Activated CD8-positive, alpha-beta memory T cell treated with anti-CD3 and anti-CD28 coated beads, Interleukin-2, amount 50 U/mL, for 48 hours (primary cell): ENCODE results near the gene RAB43.

Experiments used
- DNase-seq: peaks from one replicate; pipeline ENCODE4 v3.0.0-alpha.2; 2020

The RAB43 gene

DNA sequence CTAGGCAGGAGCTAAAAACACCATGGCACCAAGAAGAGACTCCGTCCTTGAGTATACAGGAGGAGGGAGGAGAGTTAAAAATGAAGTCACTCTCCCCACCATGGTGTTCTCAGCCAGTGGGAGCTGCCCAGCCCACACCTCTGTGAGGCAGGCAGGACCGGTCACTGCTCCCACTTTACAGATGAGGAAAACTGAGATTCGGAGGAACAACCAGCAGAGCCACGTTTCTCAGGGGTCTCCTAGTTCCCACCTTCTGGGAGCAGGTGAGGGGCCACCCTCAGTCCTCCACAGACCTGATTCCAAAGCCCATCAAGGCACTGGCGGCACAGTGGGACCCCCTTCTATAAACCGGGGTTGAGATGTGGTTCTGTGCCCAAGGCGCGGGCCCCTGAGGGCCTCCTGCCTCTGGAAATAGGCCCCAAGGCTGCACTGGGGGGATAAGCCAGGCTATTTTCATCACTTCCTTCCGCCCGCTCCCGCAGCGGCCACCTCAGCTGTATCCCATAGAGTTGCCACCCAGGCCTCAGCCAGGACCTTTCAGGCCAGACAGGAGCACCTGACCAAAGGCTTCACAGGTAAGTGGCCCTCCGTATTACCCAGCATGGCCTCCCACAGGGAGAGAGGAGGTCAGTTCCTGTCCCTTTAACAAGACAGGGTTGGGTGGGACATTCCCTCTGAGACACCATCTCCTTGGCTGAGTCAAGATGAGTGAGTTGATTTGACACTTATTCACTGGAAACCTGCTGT lies 61.2 kb downstream of the RAB43 start, which contains the start of gene GP9:
GP9 (plus strand) TSS at position 504 of the 747 bp plus-strand sequence. CDS start 961 bp downstream, outside the sequence.
- no peak for DNase-seq

DNA sequence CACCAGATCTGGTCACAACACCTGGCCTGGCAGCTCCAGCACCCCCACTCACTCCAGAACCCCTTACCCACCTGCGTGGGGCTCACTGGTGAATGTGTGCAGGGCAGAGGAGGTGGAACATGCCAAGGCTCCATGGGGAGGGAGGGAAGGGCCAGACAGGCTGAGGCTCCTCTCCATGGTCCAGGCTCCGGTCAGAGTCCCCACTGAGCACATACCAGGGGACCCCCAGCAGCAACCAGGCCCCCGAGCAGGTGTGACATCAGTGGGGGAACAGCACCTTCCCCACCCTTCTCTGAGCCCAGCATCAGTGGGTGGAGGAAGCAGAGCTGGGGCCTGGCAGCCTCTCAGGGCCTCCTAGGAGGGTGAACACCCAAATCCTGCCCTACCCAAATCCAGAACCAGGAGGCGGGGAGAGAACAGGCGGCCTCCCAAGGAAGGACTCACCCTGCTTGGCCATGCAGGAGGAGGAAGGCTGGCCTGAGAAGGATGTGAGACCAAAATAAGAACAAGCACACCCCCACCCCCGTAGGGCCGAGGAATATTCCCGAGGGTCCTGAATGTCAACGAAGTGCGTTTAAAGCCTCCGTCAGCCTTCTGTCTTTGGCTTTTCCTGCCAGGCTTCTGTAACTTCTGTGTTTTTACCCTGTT lies 62.2 kb downstream of the RAB43 start:
- no peak for DNase-seq

DNA sequence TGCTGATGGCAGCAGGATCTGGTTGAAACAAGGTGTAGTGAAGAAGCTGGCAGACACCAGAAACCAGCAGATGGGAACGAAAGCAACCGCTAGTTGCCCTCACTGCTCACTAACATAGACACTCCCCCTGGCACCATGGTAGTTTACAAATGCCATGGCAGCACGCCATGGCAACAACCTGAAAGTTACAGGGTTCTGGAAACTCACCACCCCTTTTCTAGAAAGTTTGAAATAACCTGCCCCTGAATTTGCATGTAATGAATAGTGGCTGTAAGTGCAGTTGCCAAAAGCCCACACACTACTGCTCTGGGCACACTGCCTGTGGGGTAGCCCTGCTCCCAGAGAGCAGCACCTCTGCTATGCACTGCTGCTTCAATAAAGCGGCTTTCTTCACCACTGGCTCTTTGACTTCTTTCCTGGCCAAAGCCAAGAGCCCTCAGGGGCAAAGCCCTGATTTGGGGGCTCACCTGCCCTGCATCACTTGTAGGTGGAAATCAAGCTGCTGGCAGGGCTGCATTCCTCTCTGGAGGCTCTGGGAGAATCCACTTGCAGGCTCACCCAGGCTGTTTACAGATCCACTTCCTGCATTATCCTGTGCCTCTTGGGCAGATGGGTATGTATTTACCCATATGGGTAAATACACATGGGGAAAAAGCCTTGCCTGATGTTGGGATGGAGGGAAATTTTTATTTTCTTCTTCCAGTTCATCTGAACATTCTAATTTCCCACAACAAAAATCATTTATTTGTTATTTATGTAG lies 63.0 kb downstream of the RAB43 start:
- DNase-seq: no peak

DNA sequence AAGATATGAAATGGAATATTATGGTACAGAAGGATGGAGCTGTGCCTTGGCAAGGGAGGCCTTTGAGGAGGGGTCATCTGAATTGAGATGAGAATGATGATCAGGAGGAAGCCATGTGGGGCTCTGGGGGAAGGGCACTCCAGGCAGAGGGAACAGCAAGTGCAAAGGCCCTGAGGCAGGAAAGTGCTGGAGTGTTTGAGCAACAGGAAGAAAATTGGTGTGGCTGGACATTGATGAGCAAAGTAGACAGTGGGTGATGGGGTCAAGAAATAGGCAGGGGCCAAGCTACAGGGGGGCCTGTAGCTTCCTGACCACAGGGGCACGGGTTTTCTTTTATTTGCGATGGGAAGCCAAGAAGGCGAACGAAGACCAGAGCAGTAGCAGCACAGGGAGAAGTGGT lies 64.4 kb downstream of the RAB43 start:
- no peak for DNase-seq

DNA sequence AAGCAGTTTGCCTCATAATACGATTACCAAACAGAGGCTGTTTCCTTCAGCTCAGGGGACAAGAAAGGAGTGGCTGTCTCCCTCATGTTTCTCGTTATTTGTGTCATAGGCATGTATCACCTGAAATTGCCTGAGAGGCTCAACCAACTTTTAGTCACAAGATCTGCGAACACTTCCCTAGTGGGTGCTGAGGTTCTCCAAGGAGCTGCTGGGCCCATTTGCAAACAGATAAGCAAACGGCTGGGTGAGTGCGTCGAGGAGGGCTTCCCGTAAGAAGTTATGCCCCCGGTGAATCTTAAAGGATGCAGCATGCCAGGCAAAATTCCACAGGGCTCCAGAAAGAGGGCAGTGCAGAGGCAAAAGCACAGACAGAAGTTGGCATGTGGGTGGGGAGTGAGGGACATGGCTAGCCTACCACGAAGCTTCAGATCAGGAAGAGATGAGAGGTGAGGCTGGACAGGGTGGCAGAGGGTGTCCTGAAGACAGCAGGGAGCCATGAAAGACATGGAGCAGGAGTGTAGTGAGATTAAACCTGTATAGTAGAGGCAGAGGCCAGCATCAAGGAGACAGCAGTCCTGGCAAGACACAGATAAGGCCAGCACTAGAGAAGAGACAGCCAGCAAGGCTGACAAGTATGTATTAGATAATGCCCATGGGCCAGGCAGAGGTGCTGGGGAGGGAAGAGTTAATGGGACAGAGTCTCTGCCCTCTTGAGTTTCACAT lies 65.0 kb downstream of the RAB43 start:
- DNase-seq: no peak

DNA sequence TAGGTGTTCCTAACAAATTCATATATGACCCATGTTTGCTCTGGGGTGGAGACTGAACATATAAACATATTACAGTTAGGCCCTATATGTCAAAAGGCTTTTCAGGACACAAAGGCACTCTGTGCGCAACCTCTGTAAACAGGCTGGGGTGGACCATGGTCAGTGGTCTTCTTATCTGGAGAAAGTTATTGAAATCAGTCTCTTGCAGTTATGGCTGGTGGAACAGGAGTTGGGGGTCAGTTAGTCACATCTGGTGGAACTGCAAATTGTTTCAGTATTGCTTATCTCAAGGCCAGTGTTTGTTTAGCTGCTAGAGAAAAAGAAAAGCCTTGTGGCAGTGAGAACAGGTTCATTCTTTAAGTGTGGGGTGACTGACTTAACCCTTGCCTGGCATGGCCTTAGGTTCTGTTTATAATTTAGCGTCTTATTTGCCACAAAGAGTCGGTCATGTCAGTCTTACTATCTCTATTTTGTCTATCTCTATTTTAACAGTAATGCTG lies 66.9 kb downstream of the RAB43 start:
- no peak for DNase-seq

DNA sequence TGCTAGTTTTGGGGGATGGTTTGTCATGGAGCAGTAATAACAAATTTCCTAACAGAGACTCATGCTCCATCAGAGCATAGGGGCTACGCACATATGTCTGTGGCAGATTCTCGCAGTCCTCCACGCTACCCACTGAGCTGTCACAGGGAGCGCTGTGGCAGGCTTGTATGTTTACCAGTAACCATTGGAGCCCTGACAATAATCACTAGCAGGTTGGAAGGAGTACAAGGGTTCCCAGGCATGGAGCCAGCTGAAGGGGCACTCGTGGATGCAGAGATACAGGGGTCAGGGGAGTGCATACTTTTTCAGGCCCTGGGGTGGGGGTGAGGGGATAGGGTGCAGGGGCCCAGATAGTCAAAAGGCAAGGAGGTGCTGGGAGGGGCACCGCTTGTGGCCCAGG lies 68.9 kb downstream of the RAB43 start:
- no peak for DNase-seq

DNA sequence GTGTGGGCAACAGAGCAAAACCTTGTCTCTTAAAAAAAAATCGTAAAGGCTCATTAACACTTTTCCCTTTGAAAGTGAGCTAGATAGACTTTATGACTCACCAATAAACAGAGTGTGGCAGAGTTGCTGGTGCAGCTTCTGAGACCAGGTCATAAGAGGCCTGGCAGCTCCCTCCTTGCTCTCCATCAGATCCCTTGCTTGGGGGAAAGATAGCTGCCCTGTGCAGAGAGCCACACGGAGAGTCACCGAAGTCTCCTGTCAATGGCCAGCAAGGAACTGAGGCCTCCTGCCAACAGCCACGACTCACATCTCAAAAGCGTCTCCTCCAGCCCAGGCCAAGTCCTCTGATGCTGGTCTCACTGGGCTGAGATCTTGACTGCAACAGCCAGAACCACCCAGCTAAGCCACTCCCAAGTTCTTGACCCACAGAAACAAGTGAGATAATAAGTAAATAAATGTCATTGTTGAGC lies 69.7 kb downstream of the RAB43 start:
- DNase-seq: no peak

DNA sequence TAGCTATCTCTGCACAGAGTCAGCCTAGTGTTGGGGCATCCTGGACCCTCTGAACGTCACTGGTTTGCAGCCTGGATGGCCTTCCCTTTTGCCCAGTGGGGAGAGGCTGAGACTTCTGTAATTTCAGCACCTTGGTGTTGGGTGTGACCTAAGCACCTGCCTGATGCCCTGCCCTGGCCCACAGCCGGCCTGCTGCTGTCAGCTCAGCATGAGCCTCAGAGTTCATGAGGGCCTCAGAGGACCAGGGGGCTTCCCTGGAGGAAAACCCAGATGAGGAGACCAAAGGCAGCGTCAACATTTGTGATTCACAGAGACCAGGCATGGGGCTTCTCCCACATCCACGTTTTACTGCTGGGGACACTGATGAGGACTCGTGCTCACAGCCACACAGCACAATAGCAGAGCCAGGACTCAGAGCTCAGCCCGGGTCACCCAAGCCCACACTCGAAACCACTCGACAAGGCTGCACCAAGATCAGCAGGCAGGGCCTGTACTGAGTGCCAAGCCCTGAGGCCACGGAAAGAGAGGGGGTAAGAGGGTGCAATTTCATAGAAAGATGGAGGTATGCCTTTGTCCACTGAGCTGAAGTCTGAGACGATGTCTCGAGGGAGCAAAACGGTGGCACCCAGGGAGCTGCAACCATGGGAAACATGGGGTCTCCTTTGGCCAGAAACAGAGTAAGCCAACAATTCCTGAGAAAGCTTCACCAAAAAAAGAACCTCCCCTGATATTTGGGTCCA lies 70.9 kb downstream of the RAB43 start:
- DNase-seq: no peak

DNA sequence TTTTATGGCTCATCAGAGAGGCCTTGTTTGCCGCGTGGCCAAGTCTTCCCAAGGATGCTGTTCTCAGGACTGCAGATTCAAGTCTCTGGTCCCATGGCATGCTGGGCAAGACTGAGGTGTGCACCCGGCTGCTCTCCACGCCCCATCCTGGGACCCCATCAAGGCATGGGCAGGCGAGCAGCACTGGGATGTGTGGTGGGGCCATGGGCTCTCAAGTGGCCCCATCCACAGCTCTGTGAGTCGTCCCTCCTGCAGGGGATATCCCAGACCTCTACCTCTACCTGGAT lies 74.1 kb downstream of the RAB43 start:
- DNase-seq: no peak

DNA sequence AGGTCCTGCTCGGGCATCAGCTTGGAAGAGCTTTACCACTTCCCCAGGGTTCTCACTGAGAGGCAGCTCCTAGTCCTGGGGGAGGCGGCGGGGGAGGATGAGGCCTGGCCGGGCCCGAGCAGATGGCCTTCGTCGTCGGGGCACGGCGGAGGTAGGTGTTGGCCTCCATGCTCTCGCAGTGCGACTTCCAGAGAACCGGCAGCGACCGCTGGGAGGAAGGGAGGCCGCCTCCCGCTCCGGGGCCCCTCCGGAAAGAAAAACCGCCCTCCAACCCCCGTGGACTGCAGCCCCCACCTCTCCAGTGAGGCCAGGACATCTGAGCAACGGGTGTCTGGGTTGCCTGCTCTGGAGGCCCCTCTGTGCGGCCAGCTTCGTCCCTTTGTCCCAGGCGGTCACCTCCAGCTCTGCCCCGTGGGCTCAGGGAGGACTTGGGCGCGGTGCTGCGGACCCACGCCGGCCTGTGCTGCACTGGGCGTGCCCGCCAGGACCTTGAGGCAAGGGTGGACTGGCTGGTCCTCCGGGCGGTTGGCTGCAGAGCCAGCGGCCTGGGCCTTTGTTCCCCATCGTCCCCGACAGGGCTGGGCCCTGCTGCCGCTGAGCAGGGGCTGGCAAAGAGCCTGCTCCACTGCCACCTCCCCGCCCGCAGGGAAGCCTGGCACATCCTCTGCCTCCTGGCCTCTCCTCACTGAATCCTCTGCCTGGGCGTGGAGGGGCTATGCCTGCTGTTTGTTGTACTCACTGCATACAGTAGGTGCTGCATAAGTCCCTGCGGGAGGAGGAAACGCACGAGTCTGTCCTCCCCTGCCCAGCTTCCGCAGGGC lies 74.7 kb downstream of the RAB43 start:
- no peak for DNase-seq

DNA sequence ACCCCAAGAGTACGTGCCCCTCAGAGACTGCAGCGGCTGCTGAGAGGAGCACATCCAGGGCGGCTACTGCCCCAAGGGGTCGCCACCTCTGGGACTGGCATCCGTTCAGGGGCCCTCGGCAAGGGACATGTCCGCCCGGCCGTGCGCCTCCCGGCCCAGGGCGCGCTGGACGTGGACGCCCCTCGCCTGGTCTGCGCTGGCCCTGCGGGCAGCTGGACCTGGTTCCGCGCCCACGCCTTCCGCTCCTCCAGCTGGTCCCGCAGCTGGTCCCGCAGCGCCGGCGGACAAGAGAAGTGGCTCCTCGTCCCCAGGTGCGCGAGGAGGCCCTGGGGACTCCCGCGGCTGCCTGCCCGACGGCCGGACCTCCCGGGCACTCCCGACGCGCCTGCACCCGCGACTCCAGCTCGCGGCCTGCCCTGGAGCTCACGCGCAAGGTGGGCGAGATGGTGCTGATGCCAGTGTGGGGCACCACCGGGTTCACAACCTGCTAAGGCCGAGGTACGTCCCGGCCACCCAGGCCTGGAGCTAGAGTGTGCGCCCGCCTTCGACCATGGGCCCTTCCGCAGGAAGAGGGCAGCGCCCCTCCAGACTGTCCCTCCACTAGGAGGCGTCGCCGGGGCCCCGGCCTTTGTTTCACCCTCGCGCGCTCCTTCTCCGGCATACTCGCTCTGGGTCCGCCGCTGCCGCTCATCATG lies 75.4 kb downstream of the RAB43 start:
- no peak for DNase-seq

DNA sequence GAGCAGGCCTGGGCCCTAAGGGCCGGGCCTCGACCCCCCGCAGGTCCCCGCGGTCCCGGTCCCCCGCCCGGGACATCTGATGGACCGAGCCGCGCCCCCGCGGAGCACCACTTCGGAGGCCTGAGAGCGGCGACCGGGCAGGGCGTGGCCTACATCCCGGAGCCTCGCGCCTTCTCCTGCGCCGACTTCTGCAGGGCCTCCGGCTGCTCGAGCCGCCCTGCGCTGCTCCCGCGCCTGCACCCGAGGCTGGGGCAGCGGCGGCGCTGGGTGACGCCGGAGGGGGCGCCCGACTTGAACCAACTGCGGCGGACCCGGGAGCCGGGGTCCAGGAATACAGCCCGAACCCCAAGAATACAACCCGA lies 75.9 kb downstream of the RAB43 start:
- DNase-seq: peak; percentile 72

DNA sequence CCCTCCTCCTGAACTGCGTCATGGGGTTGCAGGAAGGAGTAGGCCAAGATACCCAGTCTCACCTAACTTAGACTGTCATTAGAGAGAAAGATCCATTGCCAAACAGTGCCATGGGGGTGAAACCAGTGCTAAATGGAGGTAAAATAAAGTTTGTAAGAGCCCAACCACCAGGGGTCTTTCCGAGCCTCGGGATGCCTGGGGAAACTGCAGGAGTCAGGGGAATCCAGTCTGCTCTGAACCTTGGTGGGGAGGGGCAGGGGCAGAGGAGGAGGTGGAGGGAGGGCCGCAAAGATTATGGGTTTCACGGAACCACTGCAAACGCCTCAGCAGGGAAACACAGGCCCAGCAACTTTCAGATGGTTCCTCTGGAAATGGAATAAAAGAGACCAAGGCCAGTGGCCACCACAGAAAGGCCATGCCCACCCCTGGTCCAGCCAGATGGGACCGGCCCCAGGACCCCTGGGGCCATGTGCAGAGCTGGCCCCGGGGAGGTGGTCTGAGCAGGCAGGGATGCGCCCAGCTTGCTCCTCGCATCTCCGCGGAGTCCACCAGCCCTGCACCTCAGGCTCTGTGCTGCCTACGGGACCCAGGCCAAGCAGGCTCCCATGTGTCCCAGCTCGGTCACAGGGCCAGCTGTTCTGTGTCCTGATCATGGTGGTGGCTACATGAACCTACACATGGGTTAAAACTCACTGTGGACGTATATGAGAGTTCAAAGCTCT lies 80.9 kb downstream of the RAB43 start:
- no peak for DNase-seq

DNA sequence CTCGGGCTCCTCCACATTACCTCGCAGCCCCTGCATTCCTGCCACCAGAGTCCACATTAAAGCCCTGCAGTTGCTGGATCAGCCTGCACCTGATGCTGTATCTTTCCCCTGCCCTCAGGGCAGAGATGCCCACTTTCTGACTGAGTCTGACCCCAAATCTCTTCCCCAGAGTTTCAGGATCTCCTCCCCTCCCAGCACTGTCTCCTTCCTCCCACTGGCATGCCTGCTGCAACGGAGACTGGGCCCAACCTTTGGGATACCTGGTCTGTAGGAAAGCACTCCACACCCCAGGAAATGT lies 81.6 kb downstream of the RAB43 start:
- no peak for DNase-seq

DNA sequence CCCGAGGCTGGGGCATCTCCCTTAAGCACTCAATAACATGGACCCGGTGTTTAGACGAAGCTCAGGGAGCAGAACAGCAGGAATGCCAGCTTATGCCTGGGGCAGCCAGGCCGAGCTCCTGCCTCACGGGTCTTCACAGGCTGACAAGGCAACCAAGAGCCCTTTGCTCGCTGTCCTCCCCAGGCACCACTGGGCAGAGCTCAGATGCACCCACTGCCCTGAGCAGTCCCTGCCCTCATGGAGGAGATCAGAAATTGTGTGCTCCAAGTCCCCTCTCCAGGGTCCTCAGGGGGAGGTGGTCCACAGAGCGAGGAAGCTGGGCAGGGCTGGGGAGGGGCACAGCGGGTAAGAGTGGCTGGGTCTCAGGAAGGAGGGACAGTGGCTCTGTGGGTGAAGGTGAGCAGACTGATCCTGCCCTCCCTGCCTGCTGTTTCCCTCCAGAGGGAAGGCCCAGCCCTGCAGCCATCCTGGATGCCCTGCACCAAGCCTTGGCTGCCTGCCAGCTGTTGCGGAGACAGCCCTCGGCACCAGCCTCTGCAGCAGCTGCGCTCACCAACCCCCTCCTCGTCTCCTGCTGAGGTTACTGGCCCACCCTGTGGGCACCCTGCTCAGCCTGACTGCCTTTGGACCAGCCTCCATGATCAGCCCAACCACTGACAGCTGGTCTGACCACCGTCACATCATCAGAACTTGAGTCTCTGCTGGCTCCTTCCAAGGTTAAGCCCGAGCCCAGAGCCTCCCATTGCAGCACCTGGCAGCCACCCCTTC lies 82.1 kb downstream of the RAB43 start:
- DNase-seq: no peak

DNA sequence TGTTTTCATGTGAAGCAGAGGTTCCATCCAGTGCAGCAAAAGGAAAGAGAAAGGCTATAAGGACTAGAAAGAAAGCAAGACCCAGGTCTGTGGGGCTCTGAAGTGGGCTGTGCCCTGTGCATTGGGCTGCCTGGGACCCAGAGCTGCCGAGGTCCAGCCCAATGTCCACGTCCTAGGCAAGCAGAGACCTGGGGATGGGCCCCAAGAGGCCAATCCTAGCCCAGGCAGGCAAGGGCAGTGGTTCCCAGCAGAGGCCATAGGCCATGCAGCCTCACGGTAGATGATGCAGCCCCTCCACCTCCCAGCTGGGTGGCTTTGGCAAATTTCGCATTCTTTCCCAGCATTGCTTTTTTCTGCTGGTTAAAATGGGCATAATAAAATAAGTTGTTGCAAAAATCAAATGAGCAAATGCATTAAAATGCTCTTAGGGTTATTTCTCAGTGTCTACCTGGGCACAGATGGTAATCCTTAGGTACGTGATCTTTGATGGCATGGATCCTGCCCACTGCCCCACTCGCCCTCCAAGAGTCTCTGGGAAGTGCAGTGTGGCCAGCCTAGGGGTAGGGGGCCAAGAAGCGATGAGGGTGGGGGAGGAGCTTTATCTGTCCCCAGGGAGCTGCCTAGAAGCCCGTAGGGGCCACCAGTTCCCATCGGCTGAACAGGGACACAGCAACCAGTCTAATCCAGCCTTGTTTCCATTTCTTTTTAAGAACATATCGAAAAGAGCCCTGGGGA lies 83.3 kb downstream of the RAB43 start:
- DNase-seq: no peak
